K562 (cell line): ENCODE data around the gene MAST4. TPM values are rescaled to one million over a fixed set of nuclear protein-coding genes. Genes with fewer than 3 reads are reported as not detected.

Experiments used
- ATAC-seq: fragments of 200-7000 bp; cut with Tn5 transposase; 3 replicates; pipeline ENCODE4 v1.9.1; 2020; ENCODE audit warnings: moderate library complexity
- BruUV-seq: library from RNA; stranded (reverse); fragments of 400-500 nt; replicated peaks from 2 replicates; lab custom pipeline; 2021; lab: Mats Ljungman, UMichigan
- CTCF ChIA-PET: fragments of 300-600 bp; formaldehyde crosslinking; extraction: SDS; loops from one replicate; lab custom pipeline; 2021; ENCODE audit warnings: low intra/inter-chr PET ratio; lab: Yijun Ruan, JAX
- POLR2A ChIA-PET: fragments of 300-600, 350-650 bp; sonication (Branson Sonifier 250); formaldehyde crosslinking; extraction: SDS; loops from one replicate; lab custom pipeline; 2021; ENCODE audit warnings: antibody characterized with exemption, inconsistent platforms; lab: Yijun Ruan, JAX
- DNase-seq, 4 experiments: peaks; one replicate each; pipeline versions ENCODE4 v3.0.0 to v3.0.0-alpha.2; 2011 to 2018; ENCODE audit warnings: low spot score in 3 of 4, mixed read lengths in 3 of 4; ENCODE audit errors: extremely low read depth in 1 of 4
- FAIRE-seq: peaks from 2 replicates; lab custom pipeline; 2011; peaks lifted over from hg19 to GRCh38; lab: Jason Lieb, UNC
- H2AFZ ChIP-seq: 2 replicates; pipeline ENCODE4 v1.6.0; 2011; ENCODE audit warnings: low read depth, low read length, control low read depth, inconsistent platforms
- H3K27ac ChIP-seq: fragments of 200-600 bp; 3 replicates; pipeline ENCODE4 v1.8.0; 2011; ENCODE audit warnings: low read depth, mild to moderate bottlenecking, control low read depth, inconsistent platforms, low read length, moderate library complexity, mixed read lengths; ENCODE audit errors: extremely low read depth
- H3K27me3 ChIP-seq, 2 experiments: fragments of 300-600 bp in 1 of 2; 2 replicates in 1 of 2; 3 replicates in 1 of 2; pipeline versions ENCODE4 v1.6.0 to v1.8.0; 2011; ENCODE audit warnings: inconsistent platforms in 2 of 2, low read length in 2 of 2, mild to moderate bottlenecking in 1 of 2, mixed read lengths in 1 of 2, moderate library complexity in 1 of 2; ENCODE audit not compliant: control insufficient read depth in 2 of 2, insufficient read depth in 2 of 2
- H3K36me3 ChIP-seq: fragments of 300-600 bp; 3 replicates; pipeline ENCODE4 v1.8.0; 2011; ENCODE audit warnings: mild to moderate bottlenecking, low read length, inconsistent platforms; ENCODE audit not compliant: control insufficient read depth, insufficient read depth
- H3K4me1 ChIP-seq, 2 experiments: fragments of 200-600 bp in 1 of 2; replicated peaks in 1 of 2; 2 replicates in 1 of 2; 3 replicates in 1 of 2; pipeline versions ENCODE4 v1.5.1 to v1.8.0; 2011; ENCODE audit warnings: inconsistent platforms in 2 of 2, low read length in 2 of 2, mild to moderate bottlenecking in 1 of 2, mixed read lengths in 1 of 2, moderate library complexity in 1 of 2; ENCODE audit not compliant: control insufficient read depth in 2 of 2, insufficient read depth in 2 of 2
- H3K4me2 ChIP-seq: 2 replicates; pipeline ENCODE4 v1.6.1; 2011; ENCODE audit warnings: low read length, control low read depth, inconsistent platforms, mixed read lengths; ENCODE audit not compliant: insufficient read depth
- H3K4me3 ChIP-seq: fragments of 200-600 bp; sonication (generic), shearing (Covaris generic); 2 replicates; pipeline ENCODE4 v1.5.1; 2016; ENCODE audit warnings: control low read depth, inconsistent platforms
- H3K79me2 ChIP-seq: fragments of 200-600 bp; 3 replicates; pipeline ENCODE4 v1.8.0; 2011; ENCODE audit warnings: low read length, inconsistent platforms; ENCODE audit not compliant: control insufficient read depth, insufficient read depth
- H3K9ac ChIP-seq, 2 experiments: 2 replicates each; pipeline versions ENCODE4 v1.6.0 to v1.6.1; 2011; ENCODE audit warnings: low read depth in 2 of 2, low read length in 2 of 2, control low read depth in 1 of 2, inconsistent platforms in 1 of 2, mild to moderate bottlenecking in 1 of 2, mixed read lengths in 1 of 2; ENCODE audit not compliant: insufficient read depth in 1 of 2
- H3K9me1 ChIP-seq: one replicate; pipeline ENCODE4 v1.6.0; 2011; ENCODE audit warnings: inconsistent platforms, mild to moderate bottlenecking, low read length, moderate library complexity; ENCODE audit not compliant: control insufficient read depth, insufficient read depth
- H3K9me3 ChIP-seq: replicated peaks from 2 replicates; pipeline ENCODE4 v1.5.1; 2011; ENCODE audit warnings: low read depth, low read length, inconsistent platforms; ENCODE audit not compliant: control insufficient read depth, insufficient read depth
- H4K20me1 ChIP-seq: replicated peaks from 2 replicates; pipeline ENCODE4 v1.6.1; 2011; ENCODE audit warnings: low read length, inconsistent platforms, mixed read lengths; ENCODE audit not compliant: control insufficient read depth, insufficient read depth
- EP400 ChIP-seq: fragments of 450-650 bp; IDR thresholded peaks from 2 replicates; pipeline ENCODE4 v1.6.1; 2017; ENCODE audit warnings: antibody characterized with exemption, mild to moderate bottlenecking, moderate library complexity
- RAD21 ChIP-seq, 2 experiments: fragments of 250-450 bp in 1 of 2; fragments of 450-650 bp in 1 of 2; sonication (Bioruptor Pico) in 1 of 2; formaldehyde crosslinking in 1 of 2; IDR thresholded peaks in 1 of 2; conservative IDR thresholded peaks in 1 of 2; 2 replicates each; pipeline versions ENCODE4 v1.4.0 to v1.8.0; 2020 to 2022; ENCODE audit warnings: mild to moderate bottlenecking in 2 of 2, moderate library complexity in 1 of 2
- RBM25 ChIP-seq: fragments of 200-400 bp; formaldehyde crosslinking; IDR thresholded peaks from 2 replicates; pipeline ENCODE4 v1.6.1; 2018; ENCODE audit warnings: low read length, low read depth, moderate library complexity; ENCODE audit not compliant: severe bottlenecking
- ZBED1 ChIP-seq: IDR thresholded peaks from 2 replicates; pipeline ENCODE4 v1.6.1; 2014
- WGBS: fragments of 100-300 bp; shearing (Covaris generic); methylation state at CpG from one replicate; pipeline ENCODE4 v1.1.6; 2016; ENCODE audit warnings: low coverage, mixed read lengths; ENCODE audit not compliant: insufficient coverage; ENCODE audit errors: missing lambda C conversion rate; 5-methylcytosine and 5-hydroxymethylcytosine counted together
- in situ Hi-C: fragments of 300-500 bp; cut with MboI; formaldehyde crosslinking; loops from 4 replicates; pipeline ENCODE4 v1.15.0; 2018; ENCODE audit warnings: inconsistent platforms, mixed read lengths
- intact Hi-C: fragments of 100-400 bp; cut with micrococcal nuclease; formaldehyde crosslinking; loops from 2 replicates; pipeline ENCODE4 v1.14.2; 2022
- polyA plus RNA-seq, 8 experiments: library from polyadenylated mRNA; depleted of rRNA in 4 of 8; stranded (reverse) in 5 of 8; unstranded in 3 of 8; fragments of >200 nt; fragmentation: Nextera tagmentation in 2 of 8; fragmentation: Illumina TruSeq in 1 of 8; extraction: Ambion mirVana in 2 of 8; extraction: Trizol in 1 of 8; gene quantifications; 2 replicates each; pipeline versions ENCODE4 v1.2.1 to v1.2.3, GENCODE V29; 2011 to 2014; ENCODE audit warnings: inconsistent platforms in 1 of 8, missing spikeins in 1 of 8
- total RNA-seq, 7 experiments: library from RNA; depleted of rRNA in 6 of 7; stranded (reverse); fragments of >200 nt in 6 of 7; fragmentation: Illumina TruSeq in 2 of 7; extraction: Trizol in 2 of 7; gene quantifications; 2 replicates each; pipeline versions ENCODE4 v1.2.1 to v1.2.3, GENCODE V29; 2011 to 2021; ENCODE audit warnings: low replicate concordance in 1 of 7

Gene MAST4
- total and polyA plus RNA-seq, 9 of the 15 experiments (the other 6 are each of a cell fraction or from before 2014, with no cell fraction given), result 0.88 to 10.1 (median 5.2) TPM

DNA sequence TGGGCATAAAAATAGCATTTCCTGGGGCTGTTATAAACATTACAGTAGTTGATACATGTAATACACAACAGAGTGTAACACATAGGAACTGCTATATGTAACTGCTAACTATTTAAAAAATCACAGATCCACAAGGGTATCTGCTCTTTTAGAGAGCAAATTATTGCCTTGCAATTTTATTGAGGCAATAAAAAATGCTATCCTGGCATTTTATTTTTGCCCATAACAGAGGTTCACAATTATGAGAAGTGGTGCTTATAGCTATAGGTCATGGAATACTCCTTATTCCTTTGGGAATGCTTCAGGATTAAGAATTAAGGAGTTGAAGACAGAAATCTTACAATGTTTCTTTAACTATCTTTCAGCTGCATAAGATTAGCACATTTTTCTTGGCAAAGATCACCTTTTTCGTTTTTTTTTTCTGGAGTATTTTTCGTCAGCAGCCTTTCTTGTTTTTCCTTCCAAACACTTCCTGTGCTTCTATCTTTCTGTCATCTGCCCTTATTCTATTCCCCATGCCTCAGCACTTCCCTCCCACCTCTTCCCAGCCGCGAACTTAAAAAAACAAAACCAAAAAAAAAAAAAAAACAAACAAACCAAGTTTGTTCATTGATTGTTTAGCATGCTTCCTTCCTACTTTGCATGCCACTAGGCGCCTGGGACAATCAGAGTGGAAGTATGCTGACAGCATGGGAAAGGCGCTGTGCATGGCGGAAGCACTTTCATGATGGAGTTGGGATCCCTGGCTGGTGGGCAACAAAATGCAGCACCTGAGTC, 264.2 kb downstream of the MAST4 start:
- Histone ChIP-seq H4K20me1 (no peaks in the 10 kb centered on the region), H3K4me1 (no peaks in the 10 kb centered on the region), H3K27ac (no peak overlapping the region), H3K27me3 (0 out of 5 replicates have a peak, but pooled peaks cover 0 to 3% of the 10 kb centered on the region in 2 experiments), H3K36me3 (no peaks in the 10 kb centered on the region), H2AFZ (no peak overlapping the region), H3K79me2 (no peaks in the 10 kb centered on the region), H3K4me3 (no peak overlapping the region), H3K9ac (no peak overlapping the region), H3K9me1 (no peaks in the 10 kb centered on the region), H3K4me2 (no peak overlapping the region), H3K9me3 (no peaks in the 10 kb centered on the region)
- 10% methylated on average over 7 of the region's 7 CpGs for WGBS
- ChIA-PET CTCF (no interaction called here), POLR2A (interaction anchor here (1.0 kb wide), 1 partner anchor 11 kb away, joined by 3 read pairs; no protein-coding TSS in a partner anchor)
- intact Hi-C loops (no loop called here), in situ Hi-C loops (no loop called here)
- ATAC-seq, result no peak
- BruUV-seq, result no TSS peak
- no peak for FAIRE-seq
- peak; percentile 38 for TF ChIP-seq RBM25
- no peak for TF ChIP-seq EP400
- DNase-seq, result no peak

DNA sequence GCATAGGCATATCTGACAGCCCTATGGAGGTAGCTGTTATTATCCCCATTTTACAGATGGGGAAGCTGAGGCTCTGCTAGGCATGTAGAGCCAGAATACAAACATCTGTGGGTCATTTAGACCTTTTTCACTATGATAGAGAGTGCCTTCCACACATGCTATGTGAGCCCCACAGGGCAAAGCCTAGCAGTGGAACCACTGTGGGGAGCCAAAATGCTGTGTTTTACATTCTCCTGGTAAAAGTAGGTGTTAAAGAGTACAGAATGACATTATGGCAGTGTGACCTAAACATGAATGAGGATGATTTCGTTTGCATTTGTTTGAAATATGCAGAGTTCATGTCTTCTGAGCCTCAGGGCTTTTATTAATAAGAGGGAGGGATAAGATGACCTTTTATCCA, 265.2 kb downstream of the MAST4 start:
- 0% methylated on average over 1 of the region's 1 CpG for WGBS
- Histone ChIP-seq H3K36me3 (no peaks in the 10 kb centered on the region), H3K27me3 (peaks cover 0 to 3% of the 10 kb centered on the region in 2 experiments; a peak in 1 of 5 replicates), H3K79me2 (no peaks in the 10 kb centered on the region), H3K9me3 (no peaks in the 10 kb centered on the region), H2AFZ (no peak overlapping the region), H3K9ac (no peak overlapping the region), H3K4me1 (no peaks in the 10 kb centered on the region), H3K4me2 (no peak overlapping the region), H3K9me1 (no peaks in the 10 kb centered on the region), H3K4me3 (no peak overlapping the region), H4K20me1 (no peaks in the 10 kb centered on the region), H3K27ac (no peak overlapping the region)
- DNase-seq, result no peak
- no TSS peak for BruUV-seq
- ChIA-PET POLR2A (no interaction called here), CTCF (no interaction called here)
- TF ChIP-seq RBM25 (peak; percentile 21), RAD21 (CRISPR knock-in tag; conservative IDR thresholded peaks at IDR 0.05 in 1 of 2, IDR thresholded peaks at IDR 0.05 in 1 of 2) (0 out of 4 replicates have a peak, but pooled peaks of 1 of the 2 experiments have one; percentile 5), ZBED1 (no peak)
- no peak for FAIRE-seq
- in situ Hi-C loops (no loop called here), intact Hi-C loops (no loop called here)
- no peak for ATAC-seq
